ENCODE results near the gene ZNHIT2. TPM values are rescaled to one million over a fixed set of nuclear protein-coding genes. Genes with fewer than 3 reads are reported as not detected.
A peak's percentile ranks its signal among the peaks of the same experiment; 100 is the strongest.

ZNHIT2 gene
- total RNA-seq, 4 donors from 2014 or later = 7.5 to 24.4 (median 18.0) TPM

GRCh38 chr11:65107078-65107477, 10.4 kb downstream of the ZNHIT2 start:
- WGBS = 93% methylated on average over 14 of the region's 15 CpGs
- no peaks in the 10 kb centered on the region for H3K27me3 ChIP-seq
- H3K27ac ChIP-seq (replicated peaks in 1 of 4) = no peak overlapping the region
- TF ChIP-seq POLR2A (IDR thresholded peaks at IDR 0.05; ENCODE audit: low read depth) = no peak
- no peak for TF ChIP-seq EP300 (IDR thresholded peaks at IDR 0.05)
- TF ChIP-seq POLR2AphosphoS5 (IDR thresholded peaks at IDR 0.05) = no peak
- TF ChIP-seq, protein P1, sequence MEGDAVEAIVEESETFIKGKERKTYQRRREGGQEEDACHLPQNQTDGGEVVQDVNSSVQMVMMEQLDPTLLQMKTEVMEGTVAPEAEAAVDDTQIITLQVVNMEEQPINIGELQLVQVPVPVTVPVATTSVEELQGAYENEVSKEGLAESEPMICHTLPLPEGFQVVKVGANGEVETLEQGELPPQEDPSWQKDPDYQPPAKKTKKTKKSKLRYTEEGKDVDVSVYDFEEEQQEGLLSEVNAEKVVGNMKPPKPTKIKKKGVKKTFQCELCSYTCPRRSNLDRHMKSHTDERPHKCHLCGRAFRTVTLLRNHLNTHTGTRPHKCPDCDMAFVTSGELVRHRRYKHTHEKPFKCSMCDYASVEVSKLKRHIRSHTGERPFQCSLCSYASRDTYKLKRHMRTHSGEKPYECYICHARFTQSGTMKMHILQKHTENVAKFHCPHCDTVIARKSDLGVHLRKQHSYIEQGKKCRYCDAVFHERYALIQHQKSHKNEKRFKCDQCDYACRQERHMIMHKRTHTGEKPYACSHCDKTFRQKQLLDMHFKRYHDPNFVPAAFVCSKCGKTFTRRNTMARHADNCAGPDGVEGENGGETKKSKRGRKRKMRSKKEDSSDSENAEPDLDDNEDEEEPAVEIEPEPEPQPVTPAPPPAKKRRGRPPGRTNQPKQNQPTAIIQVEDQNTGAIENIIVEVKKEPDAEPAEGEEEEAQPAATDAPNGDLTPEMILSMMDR (IDR thresholded peaks at IDR 0.05) = no peak
- H3K36me3 ChIP-seq = peaks cover 25 to 55% (median 44%) of the 10 kb centered on the region in 4 donors
- peaks cover 28 to 40% (median 36%) of the 10 kb centered on the region in 4 donors for H3K4me1 ChIP-seq
- no peak overlapping the region for H3K4me3 ChIP-seq
- intact Hi-C loops (cut with DNase I) = no loop called here
- H3K9me3 ChIP-seq = no peaks in the 10 kb centered on the region
- no peak for DNase-seq (ENCODE audit: extremely low spot score)

DNA sequence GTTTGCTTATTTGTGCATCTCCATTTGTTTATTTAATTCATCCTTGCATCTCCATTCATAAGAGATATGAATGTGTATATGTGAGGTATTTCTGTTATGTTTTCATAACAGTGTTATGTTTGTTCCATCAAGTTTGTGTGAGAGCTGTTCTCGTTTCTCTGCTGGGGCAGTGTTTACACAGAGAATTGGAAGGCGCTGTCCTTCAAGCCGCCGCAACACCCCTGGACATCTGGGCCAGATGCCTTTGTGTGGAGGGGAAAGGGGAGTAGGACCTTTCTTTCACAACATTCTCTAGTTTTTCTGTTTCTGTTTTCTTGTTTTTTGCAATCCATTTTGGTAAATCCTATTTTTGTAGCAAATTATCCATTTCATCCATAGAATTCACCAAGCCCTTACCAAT, 12.9 kb downstream of the ZNHIT2 start:
- 79% methylated on average over 4 of the region's 4 CpGs for WGBS
- no peaks in the 10 kb centered on the region for H3K27me3 ChIP-seq
- no peak overlapping the region for H3K4me3 ChIP-seq
- no peak overlapping the region for H3K27ac ChIP-seq (replicated peaks in 1 of 4)
- H3K4me1 ChIP-seq = peaks cover 11 to 32% (median 23%) of the 10 kb centered on the region in 4 donors
- DNase-seq (ENCODE audit: extremely low spot score) = no peak
- intact Hi-C loops (cut with DNase I) = no loop called here
- TF ChIP-seq, protein P1 (IDR thresholded peaks at IDR 0.05) = no peak
- TF ChIP-seq EP300 (IDR thresholded peaks at IDR 0.05) = no peak
- no peak for TF ChIP-seq POLR2A (IDR thresholded peaks at IDR 0.05; ENCODE audit: low read depth)
- TF ChIP-seq POLR2AphosphoS5 (IDR thresholded peaks at IDR 0.05) = no peak
- no peaks in the 10 kb centered on the region for H3K9me3 ChIP-seq
- H3K36me3 ChIP-seq = peaks cover 23 to 54% (median 40%) of the 10 kb centered on the region in 4 donors

DNA sequence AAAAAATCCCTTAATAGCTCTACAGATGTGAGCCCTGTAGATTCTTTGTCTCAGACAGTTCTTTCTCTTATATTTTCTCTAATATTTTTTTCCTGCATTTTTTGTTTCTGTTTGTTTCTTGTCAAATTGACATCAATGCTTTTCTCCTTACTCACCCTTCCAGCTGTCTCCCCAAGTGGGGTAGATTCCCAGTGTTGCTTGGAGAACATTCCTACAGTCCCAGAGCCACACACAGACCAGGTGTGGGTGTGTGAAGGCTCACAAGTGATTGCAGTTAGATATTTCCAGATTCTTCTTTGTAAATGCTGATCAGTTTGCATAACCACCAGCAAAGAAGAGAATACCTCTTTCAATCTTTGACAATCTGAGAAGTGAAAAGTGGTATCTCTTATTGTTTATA, 14.0 kb downstream of the ZNHIT2 start:
- intact Hi-C loops (cut with DNase I) = no loop called here
- Histone ChIP-seq H3K4me3 (no peak overlapping the region), H3K27ac (replicated peaks in 1 of 4) (no peak overlapping the region), H3K9me3 (no peaks in the 10 kb centered on the region), H3K36me3 (peaks cover 16 to 54% (median 34%) of the 10 kb centered on the region in 4 donors), H3K27me3 (no peaks in the 10 kb centered on the region), H3K4me1 (peaks cover 11 to 32% (median 23%) of the 10 kb centered on the region in 4 donors)
- no peak for DNase-seq (ENCODE audit: extremely low spot score)
- TF ChIP-seq POLR2AphosphoS5 (IDR thresholded peaks at IDR 0.05) (no peak), EP300 (IDR thresholded peaks at IDR 0.05) (no peak)
- TF ChIP-seq, protein P1 (IDR thresholded peaks at IDR 0.05) = no peak

DNA sequence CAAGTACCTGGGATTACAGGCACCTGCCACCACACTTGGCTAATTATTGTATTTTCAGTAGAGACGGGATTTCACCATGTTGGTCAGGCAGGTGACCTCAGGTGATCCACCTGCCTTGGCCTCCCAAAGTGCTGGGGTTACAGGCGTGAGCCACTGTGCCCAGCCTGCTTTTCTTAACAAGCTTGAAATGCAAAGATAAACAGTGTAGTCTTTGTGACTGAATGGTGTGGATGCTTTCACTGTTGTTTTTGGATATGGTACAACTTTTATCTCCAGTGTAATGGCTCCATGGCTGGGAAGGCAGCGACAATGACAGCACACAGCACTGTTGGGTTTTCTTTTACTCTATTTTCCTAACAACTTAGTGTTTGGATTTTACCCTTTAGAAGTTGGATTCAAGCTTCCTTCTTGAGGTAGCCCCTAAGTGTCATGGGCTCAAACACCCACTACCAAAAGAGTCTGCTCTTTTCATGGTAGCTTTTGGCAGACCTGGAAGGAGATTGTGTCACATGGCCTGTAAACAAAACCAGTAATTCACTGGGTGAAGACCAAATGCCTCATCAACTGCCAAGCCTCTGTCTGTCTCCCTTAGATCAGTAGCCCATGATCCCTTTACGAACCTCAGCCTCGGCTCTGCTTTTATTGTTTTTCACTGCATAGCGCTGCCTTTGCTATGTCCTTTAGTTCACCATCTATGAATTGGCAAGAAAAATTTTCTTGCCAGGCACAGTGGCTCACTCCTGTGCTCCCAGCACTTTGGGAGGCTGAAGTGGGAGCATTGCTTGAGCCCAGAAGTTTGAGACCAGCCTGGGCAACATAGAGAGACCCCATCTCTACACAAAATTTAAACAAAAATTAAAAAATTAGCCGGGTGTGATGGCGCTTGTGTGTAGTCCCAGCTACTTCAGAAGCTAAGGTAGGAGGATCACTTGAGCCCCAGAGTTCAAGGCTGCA, 15.1 kb downstream of the ZNHIT2 start:
- Histone ChIP-seq H3K4me1 (peaks cover 16 to 42% (median 32%) of the 10 kb centered on the region in 4 donors), H3K36me3 (peaks cover 5 to 54% (median 31%) of the 10 kb centered on the region in 4 donors), H3K4me3 (no peak overlapping the region), H3K27ac (replicated peaks in 1 of 4) (peak overlapping the region in 2 of 4 donors; percentile 15), H3K9me3 (no peaks in the 10 kb centered on the region), H3K27me3 (no peaks in the 10 kb centered on the region)
- TF ChIP-seq POLR2A (IDR thresholded peaks at IDR 0.05; ENCODE audit: low read depth) (no peak), POLR2AphosphoS5 (IDR thresholded peaks at IDR 0.05) (no peak), EP300 (IDR thresholded peaks at IDR 0.05) (no peak)
- TF ChIP-seq, protein P1 (IDR thresholded peaks at IDR 0.05) = no peak
- no peak for DNase-seq (ENCODE audit: extremely low spot score)
- intact Hi-C loops (cut with DNase I) = no loop called here
- 77% methylated on average over 8 of the region's 8 CpGs for WGBS
